GOT3 (cell line): ENCODE measurements around the gene CDCP2.
A peak's percentile ranks its signal among the peaks of the same experiment; 100 is the strongest.

Experiments
- DNase-seq: peaks from one replicate; lab custom pipeline; 2025; ENCODE audit warnings: mixed read lengths; lab: John Stamatoyannopoulos, UW

The CDCP2 gene

GRCh38 chr1:54152696-54153095, at the start of gene CDCP2:
CDCP2 (minus strand) TSS chr1:54153000; CDS start chr1:54152922, 78 bp downstream.
- no peak for DNase-seq

- DNase-seq, result no peak
Observed at GRCh38 chr1:54200519-54200997, 47.8 kb upstream of the CDCP2 start.

GRCh38 chr1:54199765-54200518, 47.1 kb upstream of the CDCP2 start, which contains the start of the genes CYB5RL and MRPL37:
CYB5RL (minus strand) TSS chr1:54200030; CDS start chr1:54195616, 4,414 bp downstream.
MRPL37 (plus strand) TSS chr1:54200167; CDS start chr1:54200244, 77 bp downstream.
- peak; percentile 65 for DNase-seq

- DNase-seq, result no peak
Observed at GRCh38 chr1:54199151-54199764, 46.5 kb upstream of the CDCP2 start.

- no peak for DNase-seq
Observed at GRCh38 chr1:54193453-54193852, 40.7 kb upstream of the CDCP2 start.

- no peak for DNase-seq
Observed at GRCh38 chr1:54191525-54191924, 38.7 kb upstream of the CDCP2 start.

GRCh38 chr1:54190526-54190925, 37.7 kb upstream of the CDCP2 start:
- DNase-seq, result no peak

- DNase-seq, result no peak
Observed at GRCh38 chr1:54188291-54188690, 35.5 kb upstream of the CDCP2 start.

- no peak for DNase-seq
Observed at GRCh38 chr1:54186056-54186455, 33.3 kb upstream of the CDCP2 start.

GRCh38 chr1:54180701-54181360, 28.0 kb upstream of the CDCP2 start:
- DNase-seq, result no peak

GRCh38 chr1:54178296-54179070, 25.7 kb upstream of the CDCP2 start:
- DNase-seq, result no peak

- DNase-seq, result no peak
Observed at GRCh38 chr1:54177726-54178125, 24.9 kb upstream of the CDCP2 start.

GRCh38 chr1:54176621-54177327, 24.0 kb upstream of the CDCP2 start:
- no peak for DNase-seq

- DNase-seq, result no peak
Observed at GRCh38 chr1:54174106-54174505, 21.3 kb upstream of the CDCP2 start.

GRCh38 chr1:54173681-54174080, 20.9 kb upstream of the CDCP2 start:
- no peak for DNase-seq

- no peak for DNase-seq
Observed at GRCh38 chr1:54172614-54173599, 20.1 kb upstream of the CDCP2 start.

GRCh38 chr1:54171606-54172005, 18.8 kb upstream of the CDCP2 start:
- DNase-seq, result no peak

GRCh38 chr1:54171016-54171415, 18.2 kb upstream of the CDCP2 start:
- no peak for DNase-seq

- DNase-seq, result no peak
Observed at GRCh38 chr1:54169068-54169467, 16.3 kb upstream of the CDCP2 start.
